GM18526 (cell line): Measurements from ENCODE around the gene FRYL.

Experiments used
- POLR2A ChIP-seq: IDR thresholded peaks from 3 replicates; pipeline ENCODE4 v1.6.1; 2011; ENCODE audit not compliant: insufficient read length; ENCODE audit errors: extremely low read depth

FRYL gene

GRCh38 chr4:48588230-48589097 lies 191.6 kb downstream of the FRYL start:
- TF ChIP-seq POLR2A = no peak

- no peak for TF ChIP-seq POLR2A
Observed at GRCh38 chr4:48585401-48585800, 194.7 kb downstream of the FRYL start.

- TF ChIP-seq POLR2A = no peak
Observed at GRCh38 chr4:48578132-48578968, 201.7 kb downstream of the FRYL start.

- TF ChIP-seq POLR2A = no peak
Observed at GRCh38 chr4:48575964-48576363, 204.1 kb downstream of the FRYL start.

GRCh38 chr4:48571471-48571870 lies 208.6 kb downstream of the FRYL start:
- TF ChIP-seq POLR2A = no peak

GRCh38 chr4:48570646-48571220 lies 209.3 kb downstream of the FRYL start:
- no peak for TF ChIP-seq POLR2A

- TF ChIP-seq POLR2A = no peak
Observed at GRCh38 chr4:48566034-48566384, 214.1 kb downstream of the FRYL start.

GRCh38 chr4:48565362-48566033 lies 214.6 kb downstream of the FRYL start:
- no peak for TF ChIP-seq POLR2A

- TF ChIP-seq POLR2A = no peak
Observed at GRCh38 chr4:48564151-48564550, 215.9 kb downstream of the FRYL start.

GRCh38 chr4:48558819-48559218 lies 221.3 kb downstream of the FRYL start:
- TF ChIP-seq POLR2A = no peak

- TF ChIP-seq POLR2A = no peak
Observed at GRCh38 chr4:48558026-48558425, 222.1 kb downstream of the FRYL start.

- TF ChIP-seq POLR2A = no peak
Observed at GRCh38 chr4:48557478-48557877, 222.6 kb downstream of the FRYL start.

GRCh38 chr4:48556268-48556667 lies 223.8 kb downstream of the FRYL start:
- TF ChIP-seq POLR2A = no peak

- TF ChIP-seq POLR2A = no peak
Observed at GRCh38 chr4:48554606-48555005, 225.5 kb downstream of the FRYL start.

- no peak for TF ChIP-seq POLR2A
Observed at GRCh38 chr4:48553720-48554119, 226.4 kb downstream of the FRYL start.
